ACC112 (cell line): ENCODE measurements around the gene UGT1A1.

Source experiments
- H2AFZ ChIP-seq: fragments of 200-600 bp; sonication (generic); one replicate; pipeline ENCODE4 v1.6.0; 2017; ENCODE audit warnings: antibody characterized with exemption, low read length; ENCODE audit not compliant: unreplicated experiment
- H3K27ac ChIP-seq: fragments of 200-600 bp; sonication (generic); 2 replicates; pipeline ENCODE4 v1.5.1; 2014; ENCODE audit warnings: low read depth, mild to moderate bottlenecking, antibody characterized with exemption, low read length, moderate library complexity
- H3K27me3 ChIP-seq: fragments of 200-600 bp; sonication (generic); 2 replicates; pipeline ENCODE4 v1.6.1; 2014; ENCODE audit warnings: mild to moderate bottlenecking, antibody characterized with exemption, low read length, moderate library complexity, mixed read lengths; ENCODE audit not compliant: insufficient read depth
- H3K36me3 ChIP-seq: fragments of 200-600 bp; sonication (generic); 2 replicates; pipeline ENCODE4 v1.6.1; 2016; ENCODE audit warnings: mild to moderate bottlenecking, antibody characterized with exemption, low read length, moderate library complexity, mixed read lengths; ENCODE audit not compliant: insufficient read depth
- H3K4me1 ChIP-seq: fragments of 200-600 bp; sonication (generic); one replicate; pipeline ENCODE4 v1.6.1; 2016; ENCODE audit warnings: low read length, mixed read lengths; ENCODE audit not compliant: insufficient read depth, unreplicated experiment, control insufficient read depth
- H3K4me3 ChIP-seq: fragments of 200-600 bp; sonication (generic); 2 replicates; pipeline ENCODE4 v1.5.1; 2014; ENCODE audit warnings: mild to moderate bottlenecking, low read depth, low read length
- H3K79me2 ChIP-seq: fragments of 200-600 bp; sonication (generic); one replicate; pipeline ENCODE4 v1.6.0; 2016; ENCODE audit warnings: low read length; ENCODE audit not compliant: control insufficient read depth, unreplicated experiment, insufficient read depth

Gene UGT1A1

DNA sequence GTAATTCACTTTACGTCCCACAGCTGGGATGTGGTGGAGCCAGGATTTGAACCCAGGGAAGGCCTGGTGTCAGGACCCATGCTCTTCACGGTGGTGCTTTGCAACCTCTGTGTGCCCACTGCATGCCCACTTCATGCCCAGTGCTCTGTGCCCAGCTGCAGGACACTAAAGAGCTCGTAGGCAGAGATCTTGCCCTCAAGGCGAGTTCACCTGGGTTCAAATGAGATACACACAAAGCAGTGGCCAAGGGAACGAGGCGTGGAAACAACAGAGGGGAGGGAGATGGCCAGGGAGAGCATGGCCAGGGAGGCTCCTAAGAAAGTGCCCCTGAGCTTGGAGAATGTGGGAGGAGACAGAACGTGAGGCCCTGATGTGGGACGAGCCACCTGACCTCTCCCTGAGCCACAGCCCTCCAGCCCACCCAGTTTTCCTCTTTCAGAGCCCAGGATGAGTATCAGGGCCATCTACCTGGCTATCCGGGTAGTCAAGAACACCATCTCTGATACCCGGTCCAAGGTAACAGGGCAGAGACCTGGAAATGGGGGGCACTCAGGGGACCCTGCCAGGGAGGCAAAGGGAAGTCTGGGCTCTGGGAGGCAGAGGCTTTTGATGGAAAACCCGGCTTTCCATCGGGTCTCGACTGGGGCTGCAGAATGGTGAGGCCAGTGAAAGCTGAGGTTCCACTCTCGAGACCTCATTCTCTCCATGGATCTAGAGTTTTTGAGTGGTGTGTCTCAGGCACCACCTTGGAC is 38.4 kb downstream of the UGT1A1 start:
- H3K4me3 ChIP-seq, result no peak overlapping the region
- H3K27ac ChIP-seq, result no peak overlapping the region
- no peaks in the 10 kb centered on the region for H3K79me2 ChIP-seq
- no peaks in the 10 kb centered on the region for H3K4me1 ChIP-seq
- peaks cover 23% of the 10 kb centered on the region; the same call in 1 of the 2 replicates for H3K27me3 ChIP-seq
- no peak overlapping the region for H2AFZ ChIP-seq
- H3K36me3 ChIP-seq, result no peaks in the 10 kb centered on the region

DNA sequence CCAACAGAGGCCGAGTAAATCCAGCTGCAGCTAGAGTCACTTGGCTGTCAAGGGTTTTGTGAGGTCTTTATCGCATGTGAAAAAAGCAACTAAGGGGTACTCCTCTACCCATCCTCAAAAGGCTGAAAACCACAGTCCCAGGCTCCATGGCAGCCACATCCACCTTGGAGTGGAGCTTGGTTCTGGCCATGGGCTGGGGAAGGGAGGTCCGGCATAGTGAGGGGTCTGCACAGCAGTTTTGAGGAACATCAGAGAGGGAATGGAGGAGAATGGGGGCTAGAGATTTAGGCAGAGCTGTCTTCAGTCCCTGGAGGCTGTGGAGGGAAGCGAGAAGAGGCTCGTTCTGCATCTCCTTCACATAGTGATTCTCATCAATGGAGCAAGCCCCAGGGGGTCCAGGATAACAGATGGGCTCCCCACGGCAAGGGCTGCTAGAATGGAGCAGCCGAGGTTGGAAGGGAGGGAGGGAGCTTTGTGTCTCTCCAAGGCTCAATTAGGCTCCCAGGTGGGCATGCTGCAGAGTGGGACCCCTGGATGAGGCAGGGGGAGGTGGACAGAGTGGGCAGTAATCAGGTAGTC is 39.1 kb downstream of the UGT1A1 start:
- Histone ChIP-seq H2AFZ (no peak overlapping the region), H3K27ac (no peak overlapping the region), H3K79me2 (no peaks in the 10 kb centered on the region), H3K4me3 (no peak overlapping the region), H3K4me1 (no peaks in the 10 kb centered on the region), H3K36me3 (no peaks in the 10 kb centered on the region), H3K27me3 (peaks cover 29% of the 10 kb centered on the region; the same call in 1 of the 2 replicates)

DNA sequence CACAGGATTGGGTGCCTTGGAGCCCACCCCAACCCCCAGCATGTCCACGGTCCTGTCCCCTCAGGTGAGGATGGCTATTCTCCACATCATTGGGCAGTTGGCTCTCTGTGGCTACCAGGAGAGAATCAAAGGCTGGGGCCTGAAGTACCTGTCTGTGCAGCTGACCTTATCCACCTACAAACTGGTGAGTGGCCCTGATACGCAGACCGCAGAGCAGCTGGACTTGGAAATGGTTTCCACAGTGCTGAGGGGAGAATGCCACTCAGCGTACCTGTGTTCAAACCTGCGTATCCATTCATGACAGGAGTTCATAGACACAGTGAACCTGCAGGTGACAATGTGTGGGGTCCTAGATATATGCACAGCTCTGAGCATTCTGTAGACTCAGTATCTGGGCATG is 39.6 kb downstream of the UGT1A1 start:
- H3K36me3 ChIP-seq, result no peaks in the 10 kb centered on the region
- H2AFZ ChIP-seq, result no peak overlapping the region
- H3K27ac ChIP-seq, result no peak overlapping the region
- H3K4me1 ChIP-seq, result no peaks in the 10 kb centered on the region
- H3K79me2 ChIP-seq, result no peaks in the 10 kb centered on the region
- H3K4me3 ChIP-seq, result no peak overlapping the region
- H3K27me3 ChIP-seq, result peaks cover 34% of the 10 kb centered on the region; the same call in 1 of the 2 replicates

DNA sequence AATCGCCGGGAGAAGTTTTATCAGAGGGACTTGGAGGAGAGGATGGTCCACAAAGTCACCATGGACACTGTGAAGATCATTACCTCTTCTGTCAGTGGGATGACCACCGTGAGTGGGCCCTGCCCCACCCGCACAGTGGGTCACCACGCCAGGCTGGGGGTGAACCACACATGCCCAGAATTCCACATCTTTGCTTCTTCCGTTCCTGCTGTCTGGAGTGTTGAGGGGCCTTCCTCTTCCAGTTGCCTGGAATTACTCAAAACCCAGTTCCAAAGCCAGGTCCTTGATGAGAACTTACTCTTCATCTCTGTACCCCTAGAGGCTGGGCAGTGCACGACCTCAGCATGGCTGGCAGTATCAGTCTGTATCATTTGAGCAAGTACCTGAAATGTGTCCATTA is 40.1 kb downstream of the UGT1A1 start:
- Histone ChIP-seq H2AFZ (no peak overlapping the region), H3K4me1 (no peaks in the 10 kb centered on the region), H3K79me2 (no peaks in the 10 kb centered on the region), H3K27ac (no peak overlapping the region), H3K36me3 (no peaks in the 10 kb centered on the region), H3K4me3 (no peak overlapping the region), H3K27me3 (peaks cover 39% of the 10 kb centered on the region)

DNA sequence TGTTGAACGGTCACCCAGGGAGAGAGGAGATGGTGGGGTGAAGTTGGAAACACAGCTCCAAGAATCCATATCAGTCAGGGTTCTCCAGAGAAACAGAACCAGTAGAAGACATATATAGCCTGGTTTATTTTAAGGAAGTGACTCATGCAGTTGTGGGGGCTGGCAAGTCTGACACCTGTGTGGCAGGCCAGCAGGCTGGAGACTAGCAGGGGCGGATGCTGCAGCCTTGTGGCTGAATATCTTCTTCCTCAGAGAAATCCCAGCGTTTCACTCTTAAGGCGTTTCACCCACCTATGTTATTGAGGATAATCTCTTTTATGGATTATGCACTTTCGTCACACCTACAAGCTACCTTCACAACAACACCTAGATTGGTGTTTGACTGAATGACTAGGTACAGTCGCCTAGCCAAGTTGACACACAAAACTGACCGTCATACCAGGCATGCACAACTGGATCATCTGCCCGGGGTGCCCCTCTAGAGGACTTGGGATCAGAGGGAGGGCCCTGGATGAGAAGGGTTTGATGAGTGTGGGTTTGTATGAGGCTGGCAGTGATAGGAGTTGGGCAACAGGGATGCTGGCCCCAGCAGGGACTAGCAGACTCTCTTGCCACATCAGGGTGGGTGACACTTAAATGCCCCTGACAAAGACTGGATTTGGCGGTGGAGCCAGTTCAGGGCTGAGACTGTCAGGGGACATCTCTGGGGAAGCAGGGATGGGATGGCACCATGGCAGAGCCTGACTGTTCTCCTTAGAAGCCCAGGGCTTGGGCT is 41.5 kb downstream of the UGT1A1 start:
- no peak overlapping the region for H3K27ac ChIP-seq
- no peaks in the 10 kb centered on the region for H3K79me2 ChIP-seq
- no peaks in the 10 kb centered on the region for H3K36me3 ChIP-seq
- no peak overlapping the region for H3K4me3 ChIP-seq
- peaks cover 51% of the 10 kb centered on the region for H3K27me3 ChIP-seq
- no peak overlapping the region for H2AFZ ChIP-seq
- no peaks in the 10 kb centered on the region for H3K4me1 ChIP-seq

DNA sequence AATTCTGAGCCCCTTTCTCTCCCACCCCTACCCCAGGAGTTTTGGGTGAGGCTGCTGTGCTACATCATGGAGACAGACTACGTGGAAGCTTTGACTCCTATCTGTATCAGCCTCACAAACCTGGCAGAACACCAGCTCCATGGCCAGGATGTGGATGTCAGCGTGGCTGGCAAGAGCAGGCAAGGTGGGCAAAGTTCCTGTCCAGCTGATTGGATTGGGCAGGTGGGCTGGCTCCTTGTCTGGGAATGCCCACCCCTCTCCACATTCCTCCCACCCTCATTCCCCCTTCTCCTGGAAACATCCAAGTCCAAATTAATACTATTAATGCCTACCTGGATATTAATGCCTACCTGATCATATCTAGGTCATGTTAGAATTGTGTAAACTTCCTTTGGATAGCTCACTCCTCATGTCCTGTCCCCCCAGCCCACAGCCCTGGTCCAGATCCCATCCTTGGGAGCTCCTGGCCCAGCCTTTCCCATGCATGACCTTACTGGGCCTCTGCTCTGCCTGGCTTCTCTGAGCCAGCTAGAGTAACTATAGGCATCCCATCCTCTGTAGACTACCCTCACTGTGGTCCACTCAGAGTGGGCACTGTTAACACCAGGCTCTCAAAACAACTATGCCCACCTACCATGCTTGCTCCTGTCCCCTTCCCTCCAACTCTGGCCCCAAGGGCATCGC is 42.2 kb downstream of the UGT1A1 start:
- peaks cover 44% of the 10 kb centered on the region for H3K27me3 ChIP-seq
- H3K4me1 ChIP-seq, result no peaks in the 10 kb centered on the region
- no peak overlapping the region for H3K4me3 ChIP-seq
- no peaks in the 10 kb centered on the region for H3K79me2 ChIP-seq
- H3K27ac ChIP-seq, result no peak overlapping the region
- H2AFZ ChIP-seq, result no peak overlapping the region
- H3K36me3 ChIP-seq, result no peaks in the 10 kb centered on the region

DNA sequence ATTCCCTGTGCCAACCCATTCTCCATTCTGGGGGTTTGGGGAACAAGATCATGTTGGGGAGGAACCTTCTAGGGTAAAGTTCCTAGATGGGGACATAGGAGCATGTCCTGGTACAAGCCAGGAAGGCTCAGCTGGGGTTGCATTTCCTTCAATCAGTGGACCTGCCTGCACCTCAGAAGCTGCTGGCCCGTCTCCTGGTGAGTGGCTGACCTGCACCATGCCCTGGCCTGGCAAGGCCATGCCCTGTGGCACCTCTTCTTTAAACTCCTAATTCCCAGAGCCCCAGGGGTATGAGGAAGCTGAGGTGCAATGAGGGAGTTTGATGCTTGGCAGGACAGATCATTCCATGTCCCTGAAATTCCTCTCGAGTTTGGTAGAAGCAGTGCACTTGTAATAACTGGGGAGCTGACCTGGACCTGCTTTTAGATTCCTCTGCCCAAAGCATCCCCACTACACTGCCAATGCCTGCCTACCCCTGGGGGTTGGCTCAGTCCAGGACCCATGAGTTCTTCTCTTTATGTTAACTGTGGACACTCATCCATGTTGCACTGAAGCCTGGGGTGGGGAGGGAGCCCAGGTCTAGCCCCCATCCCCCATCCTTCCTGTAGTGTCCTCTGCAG is 43.3 kb downstream of the UGT1A1 start:
- peaks cover 53% of the 10 kb centered on the region for H3K27me3 ChIP-seq
- H3K4me1 ChIP-seq, result no peaks in the 10 kb centered on the region
- no peak overlapping the region for H3K27ac ChIP-seq
- H3K36me3 ChIP-seq, result no peaks in the 10 kb centered on the region
- no peaks in the 10 kb centered on the region for H3K79me2 ChIP-seq
- H2AFZ ChIP-seq, result no peak overlapping the region
- no peak overlapping the region for H3K4me3 ChIP-seq

DNA sequence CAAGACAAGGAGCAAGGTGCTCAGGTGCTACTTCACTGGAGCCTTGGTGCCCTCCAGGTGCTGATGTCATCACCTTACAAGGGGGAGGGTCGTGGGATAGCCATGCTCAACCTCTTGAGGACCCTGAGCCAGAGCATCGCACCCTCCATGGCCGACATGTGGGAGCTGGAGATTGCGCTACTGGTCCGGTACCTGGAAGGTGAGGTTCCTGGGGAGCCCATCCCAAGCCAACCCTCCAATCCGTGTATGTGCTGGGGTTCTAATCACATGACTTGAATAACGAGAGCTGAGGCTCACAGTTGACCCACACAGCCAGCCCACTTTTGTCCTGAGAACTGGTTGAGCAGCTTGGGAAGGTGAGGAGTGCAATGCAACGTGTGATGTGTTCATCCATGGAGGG is 43.9 kb downstream of the UGT1A1 start:
- Histone ChIP-seq H2AFZ (no peak overlapping the region), H3K27ac (no peak overlapping the region), H3K4me1 (no peaks in the 10 kb centered on the region), H3K79me2 (no peaks in the 10 kb centered on the region), H3K27me3 (peaks cover 59% of the 10 kb centered on the region), H3K4me3 (no peak overlapping the region), H3K36me3 (no peaks in the 10 kb centered on the region)

DNA sequence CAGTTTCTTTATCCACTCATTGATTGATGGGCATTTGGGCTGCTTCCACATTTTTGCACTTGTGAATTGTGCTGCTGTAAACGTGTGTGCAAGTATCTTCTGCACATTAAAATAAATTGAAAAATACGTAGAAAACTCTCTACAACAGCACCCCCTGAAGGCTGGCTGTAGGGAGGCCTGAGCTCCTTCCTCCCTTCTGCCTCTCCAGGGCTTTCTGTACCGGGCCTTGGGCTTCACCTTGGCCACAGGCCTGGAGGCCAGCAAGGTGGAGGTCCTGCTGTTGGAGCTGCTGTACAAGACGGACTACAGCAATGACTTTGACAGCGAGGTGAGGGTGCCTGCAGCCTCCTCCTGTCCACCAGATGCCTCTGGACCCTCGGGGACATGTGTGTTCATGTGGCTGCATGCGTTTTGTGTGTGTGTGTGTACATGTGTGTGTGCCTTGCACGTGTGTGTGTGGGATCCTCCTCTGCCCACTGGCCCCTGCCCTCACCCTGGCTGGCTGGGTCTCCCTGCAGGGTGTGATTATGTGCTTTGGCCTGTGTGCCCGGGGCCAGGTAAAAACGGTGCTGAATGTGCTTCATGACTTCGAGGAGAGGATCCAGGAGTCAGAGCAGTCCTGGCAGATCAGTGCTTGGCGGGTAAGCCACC is 47.3 kb downstream of the UGT1A1 start:
- Histone ChIP-seq H3K79me2 (no peaks in the 10 kb centered on the region), H2AFZ (no peak overlapping the region), H3K4me3 (no peak overlapping the region), H3K27ac (no peak overlapping the region), H3K4me1 (no peaks in the 10 kb centered on the region), H3K36me3 (no peaks in the 10 kb centered on the region), H3K27me3 (peaks cover 76% of the 10 kb centered on the region)
